SK-N-SH (cell line): ENCODE data around the gene LRP5. TPM values are rescaled to one million over a fixed set of nuclear protein-coding genes. Genes with fewer than 3 reads are reported as not detected.

Experiments used
- CTCF ChIA-PET: fragments of 300-600, 350-600 bp; formaldehyde crosslinking; extraction: SDS; loops from one replicate; lab custom pipeline; 2021; lab: Yijun Ruan, JAX
- POLR2A ChIA-PET: fragments of 350-600 bp; sonication (Branson Sonifier 250); formaldehyde crosslinking; extraction: SDS; loops from one replicate; lab custom pipeline; 2020; ENCODE audit warnings: antibody characterized with exemption, inconsistent platforms; lab: Yijun Ruan, JAX
- DNase-seq: peaks from one replicate; pipeline ENCODE4 v3.0.0; 2012
- H2AFZ ChIP-seq: fragments of 200-600 bp; sonication (generic); 2 replicates; pipeline ENCODE4 v1.8.1; 2016; ENCODE audit warnings: antibody characterized with exemption, mild to moderate bottlenecking, low read depth
- H3F3A ChIP-seq: fragments of 200-600 bp; sonication (generic); replicated peaks from 2 replicates; pipeline ENCODE3; 2016; ENCODE audit warnings: antibody characterized with exemption, mild to moderate bottlenecking; ENCODE audit not compliant: insufficient read depth
- H3K27ac ChIP-seq, 2 experiments: fragments of 200-500 bp in 1 of 2; fragments of 200-600 bp in 1 of 2; sonication (Bioruptor generic) in 1 of 2; sonication (generic), shearing (Covaris generic) in 1 of 2; 2 replicates each; pipeline versions ENCODE4 v1.5.1 to v1.6.1; 2014 to 2016; ENCODE audit warnings: low read depth in 2 of 2, inconsistent platforms in 1 of 2, low read length in 1 of 2, mild to moderate bottlenecking in 1 of 2, mixed read lengths in 1 of 2
- H3K27me3 ChIP-seq: fragments of 200-600 bp; sonication (generic), shearing (Covaris generic); 2 replicates; pipeline ENCODE4 v1.6.1; 2016; ENCODE audit warnings: mixed run types; ENCODE audit not compliant: insufficient read depth
- H3K36me3 ChIP-seq, 2 experiments: fragments of 200-500 bp in 1 of 2; fragments of 200-600 bp in 1 of 2; sonication (Bioruptor generic) in 1 of 2; sonication (generic) in 1 of 2; replicated peaks in 1 of 2; 2 replicates each; pipeline versions ENCODE3 to v1.5.1; 2014 to 2016; ENCODE audit warnings: low read length in 1 of 2, mild to moderate bottlenecking in 1 of 2; ENCODE audit not compliant: insufficient read depth in 2 of 2, control insufficient read depth in 1 of 2
- H3K4me1 ChIP-seq, 2 experiments: fragments of 200-500 bp in 1 of 2; fragments of 200-600 bp in 1 of 2; sonication (Bioruptor generic) in 1 of 2; sonication (generic), shearing (Covaris generic) in 1 of 2; 2 replicates each; pipeline versions ENCODE4 v1.5.1 to v1.6.1; 2014 to 2016; ENCODE audit warnings: low read depth in 1 of 2, low read length in 1 of 2, mixed run types in 1 of 2; ENCODE audit not compliant: insufficient read depth in 2 of 2, control insufficient read depth in 1 of 2
- H3K4me2 ChIP-seq: fragments of 200-600 bp; sonication (generic), shearing (Covaris generic); 2 replicates; pipeline ENCODE4 v1.6.1; 2017; ENCODE audit warnings: mixed run types
- H3K4me3 ChIP-seq, 2 experiments: fragments of 200-500 bp in 1 of 2; fragments of 200-600 bp in 1 of 2; sonication (Bioruptor generic) in 1 of 2; sonication (generic), shearing (Covaris generic) in 1 of 2; 2 replicates each; pipeline versions ENCODE4 v1.5.1 to v1.8.1; 2014 to 2016; ENCODE audit warnings: low read depth in 2 of 2, inconsistent platforms in 1 of 2, low read length in 1 of 2, mild to moderate bottlenecking in 1 of 2, mixed read lengths in 1 of 2, moderate library complexity in 1 of 2
- H3K79me2 ChIP-seq: fragments of 200-600 bp; sonication (generic); 2 replicates; pipeline ENCODE4 v1.8.1; 2017; ENCODE audit warnings: mild to moderate bottlenecking; ENCODE audit not compliant: insufficient read depth
- H3K9ac ChIP-seq: fragments of 200-600 bp; sonication (generic); 2 replicates; pipeline ENCODE4 v1.6.1; 2017; ENCODE audit warnings: mixed run types
- H3K9me2 ChIP-seq: fragments of 200-600 bp; sonication (generic); 2 replicates; pipeline ENCODE4 v1.6.1; 2017; ENCODE audit warnings: mixed run types
- H3K9me3 ChIP-seq: fragments of 200-600 bp; sonication (generic); 2 replicates; pipeline ENCODE4 v1.6.1; 2017; ENCODE audit warnings: mixed run types, mild to moderate bottlenecking, moderate library complexity
- H4K20me1 ChIP-seq: fragments of 200-600 bp; sonication (generic); 2 replicates; pipeline ENCODE4 v1.6.1; 2017; ENCODE audit warnings: mild to moderate bottlenecking, mixed run types; ENCODE audit not compliant: insufficient read depth
- CHD2 ChIP-seq: fragments of 150-350 bp; IDR thresholded peaks from 2 replicates; pipeline ENCODE4 v1.6.1; 2018; ENCODE audit warnings: low read length; ENCODE audit not compliant: partially characterized antibody
- CTCF ChIP-seq: fragments of 200-600 bp; sonication (generic); IDR thresholded peaks from 2 replicates; pipeline ENCODE4 v1.6.1; 2017; ENCODE audit warnings: antibody characterized with exemption, mild to moderate bottlenecking, moderate library complexity
- ELF1 ChIP-seq: IDR thresholded peaks from 2 replicates; pipeline ENCODE4 v1.4.0; 2012
- EP300 ChIP-seq, 2 experiments: IDR thresholded peaks; 2 replicates each; pipeline versions ENCODE4 v1.4.0 to v1.6.1; 2012; ENCODE audit warnings: borderline replicate concordance in 1 of 2, low read depth in 1 of 2, low read length in 1 of 2
- EZH2phosphoT487 ChIP-seq: fragments of 200-600 bp; sonication (generic); IDR thresholded peaks from 2 replicates; pipeline ENCODE4 v1.6.1; 2017; ENCODE audit warnings: low read depth, mixed run types, mild to moderate bottlenecking, antibody characterized with exemption, moderate library complexity, borderline replicate concordance
- FOXM1 ChIP-seq: IDR thresholded peaks from 2 replicates; pipeline ENCODE4 v1.4.0; 2012; ENCODE audit warnings: low read depth, mild to moderate bottlenecking
- JUND ChIP-seq: IDR thresholded peaks from 2 replicates; pipeline ENCODE4 v1.4.0; 2012
- MEF2A ChIP-seq: IDR thresholded peaks from 2 replicates; pipeline ENCODE4 v1.4.0; 2012; ENCODE audit warnings: low read depth, borderline replicate concordance
- MXI1 ChIP-seq: IDR thresholded peaks from 2 replicates; pipeline ENCODE4 v1.6.1; 2012; ENCODE audit warnings: mild to moderate bottlenecking, low read depth, low read length, improper control_type of control experiment
- NFIC ChIP-seq: IDR thresholded peaks from 2 replicates; pipeline ENCODE4 v1.4.0; 2012; ENCODE audit warnings: borderline replicate concordance
- NRF1 ChIP-seq: IDR thresholded peaks from 2 replicates; pipeline ENCODE4 v1.6.1; 2012; ENCODE audit warnings: low read depth, mild to moderate bottlenecking, low read length
- PBX3 ChIP-seq: IDR thresholded peaks from 2 replicates; pipeline ENCODE4; 2012
- RAD21 ChIP-seq: IDR thresholded peaks from 2 replicates; pipeline ENCODE4 v1.6.1; 2012; ENCODE audit warnings: mild to moderate bottlenecking, low read length
- REST ChIP-seq: IDR thresholded peaks from 2 replicates; pipeline ENCODE4 v1.6.1; 2012; ENCODE audit warnings: mild to moderate bottlenecking, low read depth, low read length, moderate library complexity
- SIN3A ChIP-seq: IDR thresholded peaks from 2 replicates; pipeline ENCODE4 v1.6.1; 2012; ENCODE audit warnings: low read depth, mild to moderate bottlenecking, low read length, moderate library complexity, borderline replicate concordance
- TAF1 ChIP-seq: IDR thresholded peaks from 2 replicates; pipeline ENCODE4 v1.6.1; 2012; ENCODE audit warnings: low read depth, mild to moderate bottlenecking, low read length, moderate library complexity, borderline replicate concordance
- TEAD4 ChIP-seq: IDR thresholded peaks from 2 replicates; pipeline ENCODE4 v1.4.0; 2012; ENCODE audit warnings: mild to moderate bottlenecking, borderline replicate concordance; ENCODE audit not compliant: insufficient read depth
- WGBS: methylation state at CpG from one replicate; pipeline ENCODE4 v1.1.6; 2017; ENCODE audit warnings: low lambda C conversion rate; 5-methylcytosine and 5-hydroxymethylcytosine counted together
- polyA plus RNA-seq, 3 experiments: library from polyadenylated mRNA; depleted of rRNA; stranded (reverse); fragments of >200 nt; gene quantifications; 2 replicates each; pipeline ENCODE4 v1.2.3, GENCODE V29; 2012

The LRP5 gene
- polyA plus RNA-seq, 1 of the 3 experiments (the other 2 are of a cell fraction): 15.0 TPM

- Histone ChIP-seq H3K27me3 (no peaks in the 10 kb centered on the region), H3K36me3 (peaks cover 0 to 13% of the 10 kb centered on the region in 2 experiments), H4K20me1 (no peaks in the 10 kb centered on the region), H3F3A (peaks cover 6% of the 10 kb centered on the region), H3K27ac (peak overlapping the region; percentile 12 to 72; a peak in 2 of 4 replicates), H3K4me1 (peaks cover 20 to 27% of the 10 kb centered on the region in 2 experiments; a peak in 2 of 4 replicates), H3K4me3 (no peak overlapping the region), H3K4me2 (no peak overlapping the region), H3K9me3 (no peaks in the 10 kb centered on the region), H2AFZ (no peak overlapping the region), H3K79me2 (no peaks in the 10 kb centered on the region), H3K9me2 (no peaks in the 10 kb centered on the region), H3K9ac (no peak overlapping the region)
- WGBS: 86% methylated on average over 10 of the region's 10 CpGs
- peak; percentile 37 for DNase-seq
- no peak for TF ChIP-seq MXI1
- TF ChIP-seq ELF1: no peak
- no peak for TF ChIP-seq JUND
- TF ChIP-seq FOXM1: no peak
- no peak for TF ChIP-seq MEF2A
- TF ChIP-seq NFIC: no peak
- no peak for TF ChIP-seq TEAD4
- TF ChIP-seq CHD2: no peak
- no peak for TF ChIP-seq EZH2phosphoT487
- TF ChIP-seq SIN3A: no peak
- no peak for TF ChIP-seq EP300 (IDR thresholded peaks at IDR 0.05; ENCODE audit: borderline replicate concordance in 1 of 2, low read depth in 1 of 2, low read length in 1 of 2)
- no peak for TF ChIP-seq NRF1
- TF ChIP-seq TAF1: no peak
- TF ChIP-seq RAD21: no peak
- no peak for TF ChIP-seq PBX3
- no peak for TF ChIP-seq CTCF
- no peak for TF ChIP-seq REST
- CTCF ChIA-PET: interaction anchor here (1.0 to 2.4 kb wide), 5 partner anchors 95 to 447 kb away, joined by 3 to 11 read pairs (median 3); no protein-coding TSS in a partner anchor
- POLR2A ChIA-PET: no interaction called here
These were observed 130.0 kb downstream of the LRP5 start for GRCh38 chr11:68442433-68442832.
